Mesendoderm (in vitro differentiated cells): ENCODE results near the gene RNLS.

ENCODE experiments used
- DNase-seq: peaks from one replicate; pipeline ENCODE4 v3.0.0; 2013
- H2AK5ac ChIP-seq: 2 replicates; pipeline ENCODE4 v1.6.1; 2013; ENCODE audit warnings: low read length, inconsistent platforms
- H2BK120ac ChIP-seq: 2 replicates; pipeline ENCODE4 v1.6.1; 2013; ENCODE audit warnings: low read depth, mild to moderate bottlenecking, low read length, moderate library complexity, mixed read lengths
- H2BK15ac ChIP-seq: replicated peaks from 2 replicates; pipeline ENCODE4 v1.6.1; 2013; ENCODE audit warnings: low read depth, mild to moderate bottlenecking, moderate library complexity
- H2BK5ac ChIP-seq: 2 replicates; pipeline ENCODE4 v1.6.1; 2013; ENCODE audit warnings: low read length, inconsistent platforms
- H3K18ac ChIP-seq: 2 replicates; pipeline ENCODE4 v1.6.1; 2013; ENCODE audit warnings: mild to moderate bottlenecking, low read length, mixed read lengths
- H3K23ac ChIP-seq: one replicate; pipeline ENCODE4 v1.6.1; 2013; ENCODE audit warnings: low read length
- H3K27ac ChIP-seq: 2 replicates; pipeline ENCODE4 v1.5.1; 2013; ENCODE audit warnings: low read depth, mild to moderate bottlenecking, inconsistent platforms, low read length, moderate library complexity
- H3K27me3 ChIP-seq: 2 replicates; pipeline ENCODE4 v1.6.1; 2013; ENCODE audit warnings: low read length, control low read depth, mild to moderate bottlenecking, inconsistent platforms; ENCODE audit not compliant: insufficient read depth, poor library complexity
- H3K36me3 ChIP-seq: 2 replicates; pipeline ENCODE4 v1.6.1; 2013; ENCODE audit warnings: low read length, inconsistent platforms; ENCODE audit not compliant: control insufficient read depth, insufficient read depth
- H3K4ac ChIP-seq: one replicate; pipeline ENCODE4 v1.6.1; 2013; ENCODE audit warnings: low read depth, mild to moderate bottlenecking, low read length, moderate library complexity
- H3K4me1 ChIP-seq: 2 replicates; pipeline ENCODE4 v1.6.1; 2013; ENCODE audit warnings: low read depth, low read length, inconsistent platforms; ENCODE audit not compliant: control insufficient read depth
- H3K4me2 ChIP-seq: 2 replicates; pipeline ENCODE4 v1.6.1; 2013; ENCODE audit warnings: low read length
- H3K4me3 ChIP-seq: 2 replicates; pipeline ENCODE4 v1.5.1; 2013; ENCODE audit warnings: mild to moderate bottlenecking, low read length
- H3K56ac ChIP-seq: one replicate; pipeline ENCODE4 v1.6.1; 2013; ENCODE audit warnings: low read length
- H3K79me1 ChIP-seq: 2 replicates; pipeline ENCODE4 v1.6.1; 2013; ENCODE audit warnings: low read length, inconsistent platforms
- H3K79me2 ChIP-seq: 2 replicates; pipeline ENCODE4 v1.6.1; 2013; ENCODE audit warnings: mild to moderate bottlenecking, low read length; ENCODE audit not compliant: control insufficient read depth, insufficient read depth
- H3K9ac ChIP-seq: 2 replicates; pipeline ENCODE4 v1.6.1; 2013; ENCODE audit warnings: low read length, inconsistent platforms
- H4K5ac ChIP-seq: one replicate; pipeline ENCODE4 v1.6.1; 2013; ENCODE audit warnings: low read length
- H4K8ac ChIP-seq: one replicate; pipeline ENCODE4 v1.6.1; 2013; ENCODE audit warnings: low read depth, mild to moderate bottlenecking, control low read depth, low read length, moderate library complexity
- WGBS: extraction: QIAGEN DNeasy Blood & Tissue Kit; methylation state at CpG from one replicate; pipeline ENCODE4 v1.1.7; 2013; ENCODE audit warnings: low lambda C conversion rate, missing lambda C conversion rate; ENCODE audit not compliant: insufficient coverage; ENCODE audit errors: extremely low coverage; 5-methylcytosine and 5-hydroxymethylcytosine counted together

The RNLS gene

DNA sequence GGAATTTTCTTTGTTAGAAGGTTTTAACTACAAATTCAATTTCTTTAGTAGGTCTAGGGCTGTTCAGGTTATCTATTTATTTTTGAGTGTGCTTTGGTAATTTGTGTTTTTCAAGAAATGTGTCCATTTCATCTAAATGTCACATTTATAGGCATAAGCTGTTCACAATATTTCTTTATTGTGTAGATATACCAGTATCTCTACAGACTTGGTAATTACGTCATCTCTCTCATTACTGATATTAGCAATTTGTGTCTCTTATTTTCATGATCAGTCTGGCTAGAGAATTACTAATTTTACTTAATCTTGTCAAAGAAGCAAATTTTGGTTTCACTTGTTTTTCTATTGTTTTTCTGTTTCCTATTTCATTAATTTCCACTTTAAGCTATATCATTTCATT is 152.0 kb downstream of the RNLS start:
- no peaks in the 10 kb centered on the region for H3K79me1 ChIP-seq
- WGBS, result no CpG with 5 or more reads among the region's 1 CpG
- no peak overlapping the region for H3K27ac ChIP-seq
- H3K4me1 ChIP-seq, result peaks cover 3% of the 10 kb centered on the region
- H4K5ac ChIP-seq, result no peak overlapping the region
- H3K18ac ChIP-seq, result no peak overlapping the region
- no peaks in the 10 kb centered on the region for H3K27me3 ChIP-seq
- no peak overlapping the region for H3K9ac ChIP-seq
- no peak overlapping the region for H3K56ac ChIP-seq
- no peak overlapping the region for H3K23ac ChIP-seq
- no peak overlapping the region for H2AK5ac ChIP-seq
- no peak overlapping the region for H2BK15ac ChIP-seq
- H4K8ac ChIP-seq, result no peak overlapping the region
- no peak overlapping the region for H3K4me2 ChIP-seq
- DNase-seq, result no peak
- H2BK5ac ChIP-seq, result no peak overlapping the region
- no peak overlapping the region for H2BK120ac ChIP-seq
- H3K79me2 ChIP-seq, result no peaks in the 10 kb centered on the region
- H3K36me3 ChIP-seq, result no peaks in the 10 kb centered on the region
- H3K4ac ChIP-seq, result no peak overlapping the region
- H3K4me3 ChIP-seq, result no peak overlapping the region

DNA sequence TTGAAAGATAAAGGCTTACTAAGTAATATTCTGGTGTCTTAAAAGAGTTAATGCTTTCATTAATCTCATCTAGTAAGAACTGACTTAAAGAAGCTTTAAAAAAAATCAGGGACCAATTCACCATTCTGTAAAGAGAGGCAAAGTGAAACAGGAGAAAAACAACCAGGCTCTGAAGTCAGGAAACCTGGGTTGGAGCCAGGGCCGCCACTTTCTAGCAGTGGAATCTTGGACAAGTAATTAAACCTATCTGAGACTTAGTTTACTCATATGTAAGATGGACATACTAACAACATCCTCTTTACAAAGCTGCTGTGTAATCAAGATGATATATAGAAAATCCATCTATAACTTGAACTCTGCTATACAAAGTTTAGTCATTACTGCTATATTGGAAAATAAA is 154.1 kb downstream of the RNLS start:
- Histone ChIP-seq H3K4ac (no peak overlapping the region), H3K79me1 (no peaks in the 10 kb centered on the region), H4K5ac (no peak overlapping the region), H3K4me2 (no peak overlapping the region), H2BK5ac (no peak overlapping the region), H3K4me3 (no peak overlapping the region), H3K56ac (no peak overlapping the region), H2AK5ac (no peak overlapping the region), H3K23ac (no peak overlapping the region), H3K18ac (no peak overlapping the region), H2BK15ac (no peak overlapping the region), H3K79me2 (no peaks in the 10 kb centered on the region), H3K36me3 (no peaks in the 10 kb centered on the region), H3K4me1 (peaks cover 3% of the 10 kb centered on the region), H3K27me3 (no peaks in the 10 kb centered on the region), H3K9ac (no peak overlapping the region), H2BK120ac (no peak overlapping the region), H4K8ac (no peak overlapping the region), H3K27ac (no peak overlapping the region)
- DNase-seq, result no peak
- WGBS, result no CpG with 5 or more reads among the region's 1 CpG

DNA sequence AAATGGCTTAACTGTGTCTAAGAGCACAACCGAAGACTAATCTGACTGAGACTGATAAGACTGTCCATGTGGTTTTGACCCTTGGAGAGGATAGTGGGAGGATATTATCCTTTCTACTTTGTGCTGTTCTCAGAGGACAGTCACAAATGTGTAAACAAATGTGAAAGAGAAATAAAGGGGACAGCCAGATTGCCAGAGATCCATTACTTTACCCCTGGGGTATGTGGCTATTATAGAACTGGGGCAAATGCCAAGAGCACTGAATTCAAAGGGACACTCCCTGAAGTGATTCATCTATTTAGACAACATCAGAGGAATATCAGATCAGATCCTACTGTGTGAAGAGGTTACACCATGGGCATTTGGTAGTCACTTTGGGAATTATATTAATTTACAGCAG is 154.7 kb downstream of the RNLS start:
- Histone ChIP-seq H3K9ac (no peak overlapping the region), H2AK5ac (no peak overlapping the region), H2BK120ac (no peak overlapping the region), H3K79me1 (no peaks in the 10 kb centered on the region), H4K5ac (no peak overlapping the region), H2BK15ac (no peak overlapping the region), H3K23ac (no peak overlapping the region), H3K27ac (no peak overlapping the region), H2BK5ac (no peak overlapping the region), H3K36me3 (no peaks in the 10 kb centered on the region), H3K27me3 (no peaks in the 10 kb centered on the region), H3K79me2 (no peaks in the 10 kb centered on the region), H3K4me1 (peaks cover 3% of the 10 kb centered on the region), H3K18ac (no peak overlapping the region), H3K4ac (no peak overlapping the region), H4K8ac (no peak overlapping the region), H3K4me2 (no peak overlapping the region), H3K56ac (no peak overlapping the region), H3K4me3 (no peak overlapping the region)
- no CpG with 5 or more reads among the region's 1 CpG for WGBS
- DNase-seq, result peak; percentile 45

DNA sequence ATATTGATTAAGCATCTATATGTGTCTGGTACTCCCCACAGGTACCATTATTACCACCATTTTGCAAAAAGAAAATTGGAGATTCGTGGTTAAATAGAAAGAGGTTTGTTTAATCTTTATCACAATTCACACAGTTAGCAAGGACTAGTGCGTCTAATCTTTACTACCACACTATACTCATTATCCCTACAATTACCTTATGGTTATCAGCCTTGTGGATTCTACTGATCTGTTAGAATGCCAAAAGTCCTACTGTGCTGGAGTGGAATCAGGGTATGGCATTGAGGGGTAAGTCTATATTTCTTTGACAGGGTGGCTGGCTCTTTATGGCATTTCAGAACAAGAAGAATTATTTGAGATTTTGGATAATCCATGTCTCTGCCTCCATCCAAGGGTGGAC is 156.1 kb downstream of the RNLS start:
- DNase-seq, result peak; percentile 51
- H2AK5ac ChIP-seq, result no peak overlapping the region
- no peak overlapping the region for H2BK120ac ChIP-seq
- no peak overlapping the region for H3K9ac ChIP-seq
- H4K8ac ChIP-seq, result no peak overlapping the region
- no peak overlapping the region for H4K5ac ChIP-seq
- WGBS, result no CpG with 5 or more reads among the region's 2 CpGs
- H3K27ac ChIP-seq, result no peak overlapping the region
- H3K23ac ChIP-seq, result no peak overlapping the region
- H3K4me3 ChIP-seq, result no peak overlapping the region
- H2BK5ac ChIP-seq, result no peak overlapping the region
- no peaks in the 10 kb centered on the region for H3K79me2 ChIP-seq
- no peaks in the 10 kb centered on the region for H3K27me3 ChIP-seq
- no peak overlapping the region for H3K4me2 ChIP-seq
- H3K18ac ChIP-seq, result no peak overlapping the region
- no peak overlapping the region for H2BK15ac ChIP-seq
- no peaks in the 10 kb centered on the region for H3K79me1 ChIP-seq
- H3K56ac ChIP-seq, result no peak overlapping the region
- H3K4ac ChIP-seq, result no peak overlapping the region
- no peaks in the 10 kb centered on the region for H3K36me3 ChIP-seq
- peaks cover 3% of the 10 kb centered on the region for H3K4me1 ChIP-seq

DNA sequence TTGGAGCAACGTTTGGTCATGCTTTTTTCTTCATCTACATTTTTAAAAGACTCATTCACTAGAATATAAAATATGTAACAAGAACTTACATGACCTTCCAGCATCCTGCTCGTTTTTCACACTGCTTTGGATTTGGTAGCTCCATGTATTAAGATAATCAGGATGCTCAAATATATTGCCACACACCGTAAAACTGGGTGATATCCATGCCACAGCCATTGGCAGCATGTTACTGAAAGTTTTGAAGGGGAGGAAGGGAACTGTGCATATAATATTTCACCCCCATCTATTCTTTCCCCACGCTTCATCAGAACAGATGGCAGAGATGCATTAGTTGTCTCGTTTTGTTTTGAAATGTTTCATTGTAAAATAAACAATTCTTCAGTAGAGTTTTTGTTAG is 158.2 kb downstream of the RNLS start:
- Histone ChIP-seq H2BK15ac (no peak overlapping the region), H3K23ac (no peak overlapping the region), H3K4me1 (peaks cover 3% of the 10 kb centered on the region), H3K56ac (no peak overlapping the region), H3K4ac (no peak overlapping the region), H3K79me1 (no peaks in the 10 kb centered on the region), H4K5ac (no peak overlapping the region), H3K4me2 (no peak overlapping the region), H3K27ac (no peak overlapping the region), H2AK5ac (no peak overlapping the region), H3K9ac (no peak overlapping the region), H4K8ac (no peak overlapping the region), H2BK120ac (no peak overlapping the region), H3K79me2 (no peaks in the 10 kb centered on the region), H3K27me3 (no peaks in the 10 kb centered on the region), H3K4me3 (no peak overlapping the region), H3K36me3 (no peaks in the 10 kb centered on the region), H3K18ac (no peak overlapping the region), H2BK5ac (no peak overlapping the region)
- WGBS, result no CpG with 5 or more reads among the region's 5 CpGs
- DNase-seq, result no peak

DNA sequence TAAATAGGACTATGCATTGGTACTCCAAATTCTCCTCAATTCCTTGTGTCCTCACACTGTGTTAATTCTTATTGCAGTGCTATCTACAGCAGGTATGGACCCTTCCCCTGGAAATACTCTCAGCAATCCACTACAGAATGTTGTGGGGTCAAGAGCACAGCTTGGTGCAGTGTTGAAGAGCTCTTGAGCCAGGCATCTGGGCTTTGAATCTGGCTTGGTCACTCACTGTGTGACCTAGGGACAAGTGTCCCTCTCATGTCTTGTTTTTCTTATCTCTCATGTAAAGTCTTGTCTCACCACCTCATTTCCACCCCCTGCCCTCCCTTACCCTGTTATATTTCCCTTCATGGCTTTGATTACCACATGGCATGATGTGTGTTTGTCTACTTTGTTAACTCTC is 159.4 kb downstream of the RNLS start:
- H4K8ac ChIP-seq, result no peak overlapping the region
- H3K36me3 ChIP-seq, result no peaks in the 10 kb centered on the region
- no peak overlapping the region for H3K9ac ChIP-seq
- no peak overlapping the region for H3K18ac ChIP-seq
- no peak overlapping the region for H3K27ac ChIP-seq
- H2BK15ac ChIP-seq, result no peak overlapping the region
- H2AK5ac ChIP-seq, result no peak overlapping the region
- H3K23ac ChIP-seq, result no peak overlapping the region
- H3K4me1 ChIP-seq, result peaks cover 7% of the 10 kb centered on the region
- no peak overlapping the region for H3K4me2 ChIP-seq
- no peak overlapping the region for H4K5ac ChIP-seq
- no peak overlapping the region for H3K56ac ChIP-seq
- H3K4ac ChIP-seq, result no peak overlapping the region
- no peak for DNase-seq
- H2BK5ac ChIP-seq, result no peak overlapping the region
- H3K4me3 ChIP-seq, result no peak overlapping the region
- no peak overlapping the region for H2BK120ac ChIP-seq
- no peaks in the 10 kb centered on the region for H3K79me1 ChIP-seq
- H3K27me3 ChIP-seq, result no peaks in the 10 kb centered on the region
- no peaks in the 10 kb centered on the region for H3K79me2 ChIP-seq
